NCI-H2081 (cell line): Measurements from ENCODE around the gene CUBN.

Experiments used
- DNase-seq, 2 experiments: peaks; one replicate each; lab custom pipeline; 2025; lab: John Stamatoyannopoulos, UW

The CUBN gene

GRCh38 chr10:17073725-17074540, 55.7 kb downstream of the CUBN start:
- DNase-seq: peak in 1 of 2 experiments; percentile 3

- DNase-seq: no peak
Observed at GRCh38 chr10:17068953-17069352, 60.7 kb downstream of the CUBN start.

- no peak for DNase-seq
Observed at GRCh38 chr10:17067376-17068264, 62.0 kb downstream of the CUBN start.

- DNase-seq: no peak
Observed at GRCh38 chr10:17066807-17067206, 62.8 kb downstream of the CUBN start.

- no peak for DNase-seq
Observed at GRCh38 chr10:17066000-17066399, 63.6 kb downstream of the CUBN start.

- no peak for DNase-seq
Observed at GRCh38 chr10:17065273-17065672, 64.3 kb downstream of the CUBN start.

GRCh38 chr10:17064435-17064834, 65.2 kb downstream of the CUBN start:
- no peak for DNase-seq

GRCh38 chr10:17062955-17063484, 66.6 kb downstream of the CUBN start:
- no peak for DNase-seq

GRCh38 chr10:17062493-17062892, 67.1 kb downstream of the CUBN start:
- DNase-seq: no peak

GRCh38 chr10:17062009-17062408, 67.6 kb downstream of the CUBN start:
- no peak for DNase-seq

GRCh38 chr10:17061418-17061817, 68.2 kb downstream of the CUBN start:
- DNase-seq: no peak

- DNase-seq: no peak
Observed at GRCh38 chr10:17060289-17060688, 69.3 kb downstream of the CUBN start.

GRCh38 chr10:17059197-17059688, 70.4 kb downstream of the CUBN start:
- DNase-seq: no peak

- no peak for DNase-seq
Observed at GRCh38 chr10:17058093-17058492, 71.5 kb downstream of the CUBN start.

- DNase-seq: no peak
Observed at GRCh38 chr10:17056781-17057428, 72.7 kb downstream of the CUBN start.

- no peak for DNase-seq
Observed at GRCh38 chr10:17053513-17053912, 76.1 kb downstream of the CUBN start.

GRCh38 chr10:17053061-17053460, 76.5 kb downstream of the CUBN start:
- no peak for DNase-seq

- DNase-seq: no peak
Observed at GRCh38 chr10:17051851-17052250, 77.8 kb downstream of the CUBN start.

GRCh38 chr10:17049195-17049594, 80.4 kb downstream of the CUBN start:
- no peak for DNase-seq

GRCh38 chr10:17047908-17048307, 81.7 kb downstream of the CUBN start:
- DNase-seq: no peak

- DNase-seq: no peak
Observed at GRCh38 chr10:17046989-17047388, 82.6 kb downstream of the CUBN start.

- no peak for DNase-seq
Observed at GRCh38 chr10:17043586-17043985, 86.0 kb downstream of the CUBN start.
